A549 (cell line): ENCODE measurements around the gene TCP11L1. TPM values are rescaled to one million over a fixed set of nuclear protein-coding genes. Genes with fewer than 3 reads are reported as not detected.
A peak's percentile ranks its signal among the peaks of the same experiment; 100 is the strongest.

Experiments used
- ATAC-seq, 2 experiments: fragments of 200-7000 bp in 1 of 2; fragments of >200 bp in 1 of 2; cut with Nextera tagmentation in 1 of 2; cut with Tn5 transposase in 1 of 2; 3 replicates each; pipeline versions ENCODE4 v1.8.0 to v1.9.1; 2018 to 2020; ENCODE audit warnings: mild to moderate bottlenecking in 1 of 2, moderate library complexity in 1 of 2
- CTCF ChIA-PET: fragments of 300-600 bp; sonication (Branson Sonifier 250); formaldehyde crosslinking; extraction: SDS; loops from one replicate; lab custom pipeline; 2021; ENCODE audit warnings: antibody characterized with exemption, inconsistent platforms; lab: Yijun Ruan, JAX
- POLR2A ChIA-PET: fragments of 350-600 bp; formaldehyde crosslinking; extraction: SDS; loops from one replicate; lab custom pipeline; 2021; ENCODE audit warnings: antibody characterized with exemption, inconsistent platforms; lab: Yijun Ruan, JAX
- DNase-seq, 2 experiments: peaks; one replicate each; pipeline versions ENCODE4 v3.0.0 to v3.0.0-alpha.2; 2011 to 2016; ENCODE audit warnings: low read depth in 1 of 2, low spot score in 1 of 2
- FAIRE-seq: peaks from 2 replicates; lab custom pipeline; 2011; peaks lifted over from hg19 to GRCh38; lab: Jason Lieb, UNC
- H3K27ac ChIP-seq, 2 experiments: fragments of >200 bp; sonication (Bioruptor Twin); formaldehyde crosslinking; 3 replicates each; pipeline ENCODE4 v1.5.1; 2016 to 2017
- H3K4me1 ChIP-seq: fragments of >200 bp; sonication (Bioruptor Twin); formaldehyde crosslinking; 3 replicates; pipeline ENCODE4 v1.6.1; 2016
- H3K4me2 ChIP-seq: fragments of >200 bp; sonication (Bioruptor Twin); formaldehyde crosslinking; 3 replicates; pipeline ENCODE4 v1.6.1; 2016
- H3K4me3 ChIP-seq: fragments of >200 bp; sonication (Bioruptor Twin); formaldehyde crosslinking; 3 replicates; pipeline ENCODE4 v1.5.1; 2016
- H3K9me3 ChIP-seq: fragments of >200 bp; sonication (Bioruptor Twin); formaldehyde crosslinking; 3 replicates; pipeline ENCODE4 v1.6.1; 2016
- ATOH8 ChIP-seq: fragments of 250-450 bp; sonication (Bioruptor Pico); IDR thresholded peaks from 2 replicates; pipeline ENCODE4 v1.5.0; 2020; ENCODE audit warnings: low read depth, mild to moderate bottlenecking, moderate library complexity
- BCL3 ChIP-seq: fragments of >200 bp; sonication (Bioruptor Twin); formaldehyde crosslinking; IDR thresholded peaks from 3 replicates; pipeline ENCODE4 v1.6.1; 2016
- CHD2 ChIP-seq: fragments of 150-350 bp; IDR thresholded peaks from 2 replicates; pipeline ENCODE4 v1.6.1; 2014; ENCODE audit warnings: low read length; ENCODE audit not compliant: partially characterized antibody
- CHD4 ChIP-seq: fragments of 200-600 bp; sonication (generic); IDR thresholded peaks from 2 replicates; pipeline ENCODE4 v1.6.1; 2016; ENCODE audit warnings: antibody characterized with exemption, mild to moderate bottlenecking, borderline replicate concordance
- CTCF ChIP-seq: fragments of >200 bp; sonication (Bioruptor Twin); formaldehyde crosslinking; IDR thresholded peaks from 3 replicates; pipeline ENCODE4 v1.5.1; 2016
- ELK1 ChIP-seq: fragments of 150-350 bp; IDR thresholded peaks from 2 replicates; pipeline ENCODE4 v1.6.1; 2014; ENCODE audit warnings: low read depth, mild to moderate bottlenecking, low read length
- EP300 ChIP-seq, 2 experiments: fragments of >200 bp; sonication (Bioruptor Twin); formaldehyde crosslinking; IDR thresholded peaks; 2 replicates in 1 of 2; 3 replicates in 1 of 2; pipeline ENCODE4 v1.6.1; 2016 to 2017
- FOSB ChIP-seq: fragments of 250-450 bp; sonication (Bioruptor Pico); IDR thresholded peaks from 2 replicates; pipeline ENCODE4 v1.5.0; 2020; ENCODE audit warnings: mild to moderate bottlenecking, moderate library complexity
- GATA3 ChIP-seq: IDR thresholded peaks from 2 replicates; pipeline ENCODE4 v1.6.1; 2012; ENCODE audit warnings: borderline replicate concordance
- HDAC2 ChIP-seq: fragments of 200-600 bp; sonication (generic); IDR thresholded peaks from 2 replicates; pipeline ENCODE4 v1.6.1; 2016
- HES2 ChIP-seq: fragments of >200 bp; sonication (Bioruptor Twin); formaldehyde crosslinking; IDR thresholded peaks from 2 replicates; pipeline ENCODE4 v1.6.1; 2016
- HOXA7 ChIP-seq: fragments of 250-450 bp; sonication (Bioruptor Pico); IDR thresholded peaks from 2 replicates; pipeline ENCODE4 v1.5.0; 2020; ENCODE audit warnings: mild to moderate bottlenecking, moderate library complexity
- HOXB5 ChIP-seq: fragments of 250-450 bp; sonication (Bioruptor Pico); IDR thresholded peaks from 2 replicates; pipeline ENCODE4 v1.5.0; 2020; ENCODE audit warnings: mild to moderate bottlenecking, moderate library complexity
- JUN ChIP-seq, 2 experiments: fragments of >200 bp; sonication (Bioruptor Twin); formaldehyde crosslinking; IDR thresholded peaks; 2 replicates in 1 of 2; 3 replicates in 1 of 2; pipeline ENCODE4 v1.6.1; 2016 to 2017
- KDM1A ChIP-seq: fragments of 200-600 bp; sonication (generic); IDR thresholded peaks from 2 replicates; pipeline ENCODE4 v1.6.1; 2016; ENCODE audit warnings: low read depth, mild to moderate bottlenecking
- KDM5A ChIP-seq: fragments of 200-600 bp; sonication (generic); IDR thresholded peaks from 2 replicates; pipeline ENCODE4 v1.6.1; 2016; ENCODE audit warnings: antibody characterized with exemption, mild to moderate bottlenecking
- MAX ChIP-seq: IDR thresholded peaks from 2 replicates; pipeline ENCODE4 v1.6.1; 2012
- MAZ ChIP-seq: fragments of 150-350 bp; IDR thresholded peaks from 2 replicates; pipeline ENCODE4 v1.6.1; 2014; ENCODE audit warnings: antibody characterized with exemption, low read depth, low read length, borderline replicate concordance
- PHF8 ChIP-seq: fragments of 200-600 bp; sonication (generic); IDR thresholded peaks from 2 replicates; pipeline ENCODE4 v1.6.1; 2016; ENCODE audit warnings: low read depth, mild to moderate bottlenecking, antibody characterized with exemption, moderate library complexity, borderline replicate concordance
- POLR2AphosphoS2 ChIP-seq: conservative IDR thresholded peaks from 2 replicates; pipeline ENCODE4 v1.6.1; 2012; ENCODE audit warnings: low read length, improper control_type of control experiment, inconsistent platforms
- RARB ChIP-seq: fragments of 250-450 bp; sonication (Bioruptor Pico); IDR thresholded peaks from 2 replicates; pipeline ENCODE4 v1.8.0; 2021; ENCODE audit warnings: mild to moderate bottlenecking, moderate library complexity
- RCOR1 ChIP-seq: fragments of 150-350 bp; IDR thresholded peaks from 2 replicates; pipeline ENCODE4 v1.6.1; 2014; ENCODE audit warnings: antibody characterized with exemption, low read length, low read depth
- REST ChIP-seq: fragments of 200-600 bp; sonication (generic); IDR thresholded peaks from 2 replicates; pipeline ENCODE4 v1.6.1; 2016; ENCODE audit warnings: antibody characterized with exemption, mild to moderate bottlenecking, moderate library complexity
- SREBF2 ChIP-seq: fragments of 450-650 bp; IDR thresholded peaks from 2 replicates; pipeline ENCODE4 v1.6.1; 2014; ENCODE audit warnings: mild to moderate bottlenecking, moderate library complexity
- TFCP2L1 ChIP-seq: fragments of 250-450 bp; sonication (Bioruptor Pico); IDR thresholded peaks from 2 replicates; pipeline ENCODE4 v1.5.0; 2021; ENCODE audit warnings: mild to moderate bottlenecking
- ZFP36 ChIP-seq: fragments of 450-650 bp; IDR thresholded peaks from 2 replicates; pipeline ENCODE4 v1.6.1; 2014; ENCODE audit warnings: borderline replicate concordance; ENCODE audit not compliant: partially characterized antibody
- ZSCAN20 ChIP-seq: fragments of 250-450 bp; sonication (Bioruptor Pico); IDR thresholded peaks from 2 replicates; pipeline ENCODE4 v1.8.0; 2022; ENCODE audit warnings: mild to moderate bottlenecking, moderate library complexity
- polyA plus RNA-seq, 4 experiments: library from polyadenylated mRNA; depleted of rRNA in 3 of 4; stranded (reverse); fragments of >200 nt; fragmentation: RNase III in 1 of 4; extraction: RNeasy Plus Mini Kit Qiagen cat#74134 plus additional on column Dnase treatment in 1 of 4; gene quantifications; 2 replicates in 3 of 4; 3 replicates in 1 of 4; pipeline ENCODE4 v1.2.3, GENCODE V29; 2011 to 2017

Gene TCP11L1
- polyA plus RNA-seq, 2 of the 4 experiments (the other 2 are of a cell fraction) = 30.3 to 42.1 TPM

GRCh38 chr11:32991898-32992297 lies 47.5 kb upstream of the TCP11L1 start (continued):
- TF ChIP-seq REST (no peak), HES2 (no peak), ZFP36 (no peak), GATA3 (no peak), TFCP2L1 (no peak), KDM1A (no peak), SREBF2 (no peak), ELK1 (no peak)

- ChIA-PET CTCF (interaction anchor here (0.6 to 1.0 kb wide), 2 partner anchors 8 to 342 kb away, joined by 3 read pairs; no protein-coding TSS in a partner anchor), POLR2A (interaction anchor here (0.6 to 1.4 kb wide), 2 partner anchors 11 to 16 kb away, joined by 4 read pairs; partner anchors contain the start of gene DEPDC7)
- ATAC-seq = no peak
- 0 out of 6 replicates have a peak overlapping the region, but pooled peaks of 1 of the 2 experiments have one; percentile 8 for H3K27ac ChIP-seq
- FAIRE-seq = no peak
- H3K4me3 ChIP-seq = no peak overlapping the region
- no peak for DNase-seq
- TF ChIP-seq RCOR1 = no peak
- no peak for TF ChIP-seq EP300 (IDR thresholded peaks at IDR 0.05)
- TF ChIP-seq KDM5A = no peak
- no peak for TF ChIP-seq BCL3
- TF ChIP-seq HDAC2 = no peak
- no peak for TF ChIP-seq JUN (IDR thresholded peaks at IDR 0.05)
- TF ChIP-seq TFCP2L1 = no peak
- TF ChIP-seq ATOH8 = no peak
- TF ChIP-seq HOXA7 (CRISPR knock-in tag) = no peak
- no peak for TF ChIP-seq MAX
- TF ChIP-seq PHF8 = no peak
- TF ChIP-seq CTCF = no peak
- no peak for TF ChIP-seq ZSCAN20 (CRISPR knock-in tag)
- TF ChIP-seq MAZ = no peak
- no peak for TF ChIP-seq HOXB5 (CRISPR knock-in tag)
- no peak for TF ChIP-seq POLR2AphosphoS2
- TF ChIP-seq CHD4 = no peak
- TF ChIP-seq CHD2 = no peak
- no peak for TF ChIP-seq RARB (CRISPR knock-in tag)
- TF ChIP-seq FOSB (CRISPR knock-in tag) = no peak
- H3K9me3 ChIP-seq = peaks cover 9% of the 10 kb centered on the region; the same call in 1 of the 3 replicates
- no peak overlapping the region; the same call in 2 of the 3 replicates for H3K4me2 ChIP-seq
- 0 out of 3 replicates have a peak, but pooled peaks cover 4% of the 10 kb centered on the region for H3K4me1 ChIP-seq
Measured at GRCh38 chr11:33000181-33000580, 39.2 kb upstream of the TCP11L1 start.
